Measurements from ENCODE around the gene PIK3IP1.

The PIK3IP1 gene

GRCh38 chr22:31284281-31285155 is 7.8 kb downstream of the PIK3IP1 start:
- TF ChIP-seq ZFX (IDR thresholded peaks at IDR 0.05; ENCODE audit: borderline replicate concordance) (no peak), CTCF (IDR thresholded peaks at IDR 0.05) (no peak)
- peak overlapping the region; percentile 44 for H3K27ac ChIP-seq

GRCh38 chr22:31282748-31283468 is 9.4 kb downstream of the PIK3IP1 start:
- peak overlapping the region; percentile 44; the same call in 1 of the 2 replicates for H3K27ac ChIP-seq
- TF ChIP-seq CTCF (IDR thresholded peaks at IDR 0.05) (no peak), ZFX (IDR thresholded peaks at IDR 0.05; ENCODE audit: borderline replicate concordance) (no peak)

- no peak for TF ChIP-seq CTCF (IDR thresholded peaks at IDR 0.05)
- TF ChIP-seq ZFX (IDR thresholded peaks at IDR 0.05; ENCODE audit: borderline replicate concordance) = no peak
- peak overlapping the region; percentile 44 for H3K27ac ChIP-seq
Measured at GRCh38 chr22:31281733-31282132, 10.6 kb downstream of the PIK3IP1 start.

- peak overlapping the region; percentile 44 for H3K27ac ChIP-seq
- TF ChIP-seq CTCF (IDR thresholded peaks at IDR 0.05) (no peak), ZFX (IDR thresholded peaks at IDR 0.05; ENCODE audit: borderline replicate concordance) (no peak)
Measured at GRCh38 chr22:31279821-31280505, 12.3 kb downstream of the PIK3IP1 start.

- no peak for TF ChIP-seq CTCF (IDR thresholded peaks at IDR 0.05)
- no peak for TF ChIP-seq ZFX (IDR thresholded peaks at IDR 0.05; ENCODE audit: borderline replicate concordance)
Measured at GRCh38 chr22:31279327-31279669, 13.0 kb downstream of the PIK3IP1 start.

GRCh38 chr22:31278626-31279326 is 13.5 kb downstream of the PIK3IP1 start:
- peak overlapping the region; percentile 33 for H3K27ac ChIP-seq
- no peak for TF ChIP-seq CTCF (IDR thresholded peaks at IDR 0.05)
- no peak for TF ChIP-seq ZFX (IDR thresholded peaks at IDR 0.05; ENCODE audit: borderline replicate concordance)

More at GRCh38 chr22:31279327-31279669, 13.0 kb downstream of the PIK3IP1 start:
- H3K27ac ChIP-seq = peak overlapping the region; percentile 33

Measured in 22Rv1 (cell line).